Measurements from ENCODE around the gene SHTN1.

Gene SHTN1

GRCh38 chr10:116836083-116836482 lies 168.9 kb downstream of the SHTN1 start:
- no peak overlapping the region for H3K27ac ChIP-seq (ENCODE audit: low read depth, low read length)
- peaks cover 20% of the 10 kb centered on the region for H3K79me2 ChIP-seq (ENCODE audit: control insufficient read depth, low read length)
- TF ChIP-seq CTCF (IDR thresholded peaks at IDR 0.05; ENCODE audit: low read depth, low read length, poor library complexity, severe bottlenecking) = no peak
- TF ChIP-seq EZH2phosphoT487 (IDR thresholded peaks at IDR 0.05; ENCODE audit: borderline replicate concordance, low read length) = no peak
- no peaks in the 10 kb centered on the region for H4K20me1 ChIP-seq (ENCODE audit: control insufficient read depth, insufficient read depth, low read depth, low read length)
- H3K9me2 ChIP-seq (replicated peaks; ENCODE audit: control insufficient read depth, low read length) = no peaks in the 10 kb centered on the region
- no peaks in the 10 kb centered on the region for H3K9me3 ChIP-seq (ENCODE audit: control insufficient read depth, insufficient read depth, low read length)
- no peak overlapping the region for H3K4me3 ChIP-seq (ENCODE audit: low read length)
- H3K4me2 ChIP-seq (ENCODE audit: low read length) = no peak overlapping the region
- no peaks in the 10 kb centered on the region for H3F3A ChIP-seq (ENCODE audit: control insufficient read depth, insufficient read depth)
- H3K36me3 ChIP-seq (ENCODE audit: control insufficient read depth, low read length) = peaks cover 9% of the 10 kb centered on the region; the same call in 1 of the 2 replicates
- no peaks in the 10 kb centered on the region for H3K27me3 ChIP-seq (ENCODE audit: control insufficient read depth, low read length)
- H3K4me1 ChIP-seq (ENCODE audit: control insufficient read depth, low read length) = peaks cover 41% of the 10 kb centered on the region

- H4K20me1 ChIP-seq (ENCODE audit: control insufficient read depth, insufficient read depth, low read depth, low read length) = no peaks in the 10 kb centered on the region
- H3K4me2 ChIP-seq (ENCODE audit: low read length) = no peak overlapping the region
- H3K9me3 ChIP-seq (ENCODE audit: control insufficient read depth, insufficient read depth, low read length) = no peaks in the 10 kb centered on the region
- peaks cover 37% of the 10 kb centered on the region for H3K4me1 ChIP-seq (ENCODE audit: control insufficient read depth, low read length)
- H3F3A ChIP-seq (ENCODE audit: control insufficient read depth, insufficient read depth) = no peaks in the 10 kb centered on the region
- peaks cover 9% of the 10 kb centered on the region; the same call in 1 of the 2 replicates for H3K36me3 ChIP-seq (ENCODE audit: control insufficient read depth, low read length)
- no peak overlapping the region for H3K4me3 ChIP-seq (ENCODE audit: low read length)
- H3K9me2 ChIP-seq (replicated peaks; ENCODE audit: control insufficient read depth, low read length) = no peaks in the 10 kb centered on the region
- no peaks in the 10 kb centered on the region for H3K27me3 ChIP-seq (ENCODE audit: control insufficient read depth, low read length)
- no peak overlapping the region for H3K27ac ChIP-seq (ENCODE audit: low read depth, low read length)
- TF ChIP-seq EZH2phosphoT487 (IDR thresholded peaks at IDR 0.05; ENCODE audit: borderline replicate concordance, low read length) (no peak), CTCF (IDR thresholded peaks at IDR 0.05; ENCODE audit: low read depth, low read length, poor library complexity, severe bottlenecking) (no peak)
- H3K79me2 ChIP-seq (ENCODE audit: control insufficient read depth, low read length) = peaks cover 16% of the 10 kb centered on the region
These were observed 169.3 kb downstream of the SHTN1 start for GRCh38 chr10:116835658-116836057.

GRCh38 chr10:116833986-116834985 lies 170.7 kb downstream of the SHTN1 start:
- no peaks in the 10 kb centered on the region for H3F3A ChIP-seq (ENCODE audit: control insufficient read depth, insufficient read depth)
- peaks cover 9% of the 10 kb centered on the region; the same call in 1 of the 2 replicates for H3K36me3 ChIP-seq (ENCODE audit: control insufficient read depth, low read length)
- H3K4me3 ChIP-seq (ENCODE audit: low read length) = no peak overlapping the region
- H4K20me1 ChIP-seq (ENCODE audit: control insufficient read depth, insufficient read depth, low read depth, low read length) = no peaks in the 10 kb centered on the region
- H3K79me2 ChIP-seq (ENCODE audit: control insufficient read depth, low read length) = peaks cover 7% of the 10 kb centered on the region
- H3K27ac ChIP-seq (ENCODE audit: low read depth, low read length) = no peak overlapping the region
- TF ChIP-seq CTCF (IDR thresholded peaks at IDR 0.05; ENCODE audit: low read depth, low read length, poor library complexity, severe bottlenecking) = no peak
- TF ChIP-seq EZH2phosphoT487 (IDR thresholded peaks at IDR 0.05; ENCODE audit: borderline replicate concordance, low read length) = no peak
- H3K9me2 ChIP-seq (replicated peaks; ENCODE audit: control insufficient read depth, low read length) = no peaks in the 10 kb centered on the region
- no peaks in the 10 kb centered on the region for H3K27me3 ChIP-seq (ENCODE audit: control insufficient read depth, low read length)
- peaks cover 23% of the 10 kb centered on the region for H3K4me1 ChIP-seq (ENCODE audit: control insufficient read depth, low read length)
- no peak overlapping the region for H3K4me2 ChIP-seq (ENCODE audit: low read length)
- H3K9me3 ChIP-seq (ENCODE audit: control insufficient read depth, insufficient read depth, low read length) = no peaks in the 10 kb centered on the region

Measured in DOHH2 (cell line).